Measurements from ENCODE around the gene FBN1. TPM values are rescaled to one million over a fixed set of nuclear protein-coding genes. Genes with fewer than 3 reads are reported as not detected.

Gene FBN1
- total and polyA plus RNA-seq, 10 of the 15 experiments (the other 5 are each of a cell fraction or from before 2014, with no cell fraction given) = 2.2 to 15.3 (median 7.0) TPM

DNA sequence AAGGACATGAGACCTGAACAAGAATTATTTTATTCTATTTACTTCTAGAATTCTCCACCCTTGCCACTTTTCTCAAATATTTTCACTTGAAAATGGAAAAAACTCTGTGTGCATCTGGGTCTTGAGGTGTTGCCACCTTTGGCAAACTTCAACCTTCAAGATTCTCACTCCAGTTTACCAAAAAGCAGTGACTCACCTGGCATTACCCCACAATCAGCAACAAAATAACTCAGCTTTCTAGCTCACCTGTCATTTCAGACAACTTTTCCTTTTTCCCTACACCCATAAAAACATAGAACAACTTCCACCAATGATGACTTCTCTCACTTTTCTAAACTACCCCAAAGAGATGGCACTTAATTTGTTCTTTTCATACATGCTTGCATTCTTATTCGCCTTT, 198.5 kb downstream of the FBN1 start:
- Histone ChIP-seq H3K4me3 (no peak overlapping the region), H3K27ac (ENCODE audit: control insufficient read depth, insufficient read depth) (no peak overlapping the region), H3K4me2 (ENCODE audit: control insufficient read depth, insufficient read depth) (no peak overlapping the region), H3K4me1 (ENCODE audit: control insufficient read depth, insufficient read depth, low read length) (no peaks in the 10 kb centered on the region), H2AFZ (ENCODE audit: control insufficient read depth, low read depth, low read length) (no peak overlapping the region), H3K9ac (ENCODE audit: control insufficient read depth, insufficient read depth, low read length) (no peak overlapping the region), H3K9me3 (replicated peaks; ENCODE audit: control insufficient read depth, insufficient read depth, low read length) (no peaks in the 10 kb centered on the region), H3K27me3 (replicated peaks in 1 of 2; ENCODE audit: control insufficient read depth in 2 of 2, insufficient read depth in 2 of 2, low read length in 1 of 2) (no peaks in the 10 kb centered on the region), H3K36me3 (ENCODE audit: control insufficient read depth in 2 of 2, insufficient read depth in 2 of 2, low read length in 1 of 2) (no peaks in the 10 kb centered on the region; a peak in 2 of 4 replicates), H3K79me2 (ENCODE audit: control insufficient read depth, insufficient read depth, low read length) (no peaks in the 10 kb centered on the region), H4K20me1 (ENCODE audit: control insufficient read depth, insufficient read depth) (no peaks in the 10 kb centered on the region)
- 100% methylated on average over 1 of the region's 1 CpG for WGBS (ENCODE audit: insufficient coverage, insufficient replicate concordance, low lambda C conversion rate, missing lambda C conversion rate)
- SMC1A ChIA-PET (ENCODE audit: uncharacterized antibody, unreplicated experiment) = interaction anchor here (1.0 to 1.7 kb wide), 2 partner anchors 10 to 94 kb away, joined by 3 to 6 read pairs; no protein-coding TSS in a partner anchor
- TF ChIP-seq GATAD2B (conservative IDR thresholded peaks at IDR 0.05; ENCODE audit: low read depth) (no peak), NBN (IDR thresholded peaks at IDR 0.05) (no peak), JUNB (IDR thresholded peaks at IDR 0.05) (no peak), ZNF384 (IDR thresholded peaks at IDR 0.05; ENCODE audit: borderline replicate concordance, low read depth, low read length) (no peak), SMARCA5 (IDR thresholded peaks at IDR 0.05) (no peak), RCOR1 (conservative IDR thresholded peaks at IDR 0.05; ENCODE audit: low read depth, low read length) (no peak), NFYA (IDR thresholded peaks at IDR 0.05; ENCODE audit: borderline replicate concordance, low read depth, low read length) (no peak), USF1 (IDR thresholded peaks at IDR 0.05; ENCODE audit: borderline replicate concordance, extremely low read length, insufficient read depth, low read depth, low read length) (no peak)
- TF ChIP-seq, protein P1, sequence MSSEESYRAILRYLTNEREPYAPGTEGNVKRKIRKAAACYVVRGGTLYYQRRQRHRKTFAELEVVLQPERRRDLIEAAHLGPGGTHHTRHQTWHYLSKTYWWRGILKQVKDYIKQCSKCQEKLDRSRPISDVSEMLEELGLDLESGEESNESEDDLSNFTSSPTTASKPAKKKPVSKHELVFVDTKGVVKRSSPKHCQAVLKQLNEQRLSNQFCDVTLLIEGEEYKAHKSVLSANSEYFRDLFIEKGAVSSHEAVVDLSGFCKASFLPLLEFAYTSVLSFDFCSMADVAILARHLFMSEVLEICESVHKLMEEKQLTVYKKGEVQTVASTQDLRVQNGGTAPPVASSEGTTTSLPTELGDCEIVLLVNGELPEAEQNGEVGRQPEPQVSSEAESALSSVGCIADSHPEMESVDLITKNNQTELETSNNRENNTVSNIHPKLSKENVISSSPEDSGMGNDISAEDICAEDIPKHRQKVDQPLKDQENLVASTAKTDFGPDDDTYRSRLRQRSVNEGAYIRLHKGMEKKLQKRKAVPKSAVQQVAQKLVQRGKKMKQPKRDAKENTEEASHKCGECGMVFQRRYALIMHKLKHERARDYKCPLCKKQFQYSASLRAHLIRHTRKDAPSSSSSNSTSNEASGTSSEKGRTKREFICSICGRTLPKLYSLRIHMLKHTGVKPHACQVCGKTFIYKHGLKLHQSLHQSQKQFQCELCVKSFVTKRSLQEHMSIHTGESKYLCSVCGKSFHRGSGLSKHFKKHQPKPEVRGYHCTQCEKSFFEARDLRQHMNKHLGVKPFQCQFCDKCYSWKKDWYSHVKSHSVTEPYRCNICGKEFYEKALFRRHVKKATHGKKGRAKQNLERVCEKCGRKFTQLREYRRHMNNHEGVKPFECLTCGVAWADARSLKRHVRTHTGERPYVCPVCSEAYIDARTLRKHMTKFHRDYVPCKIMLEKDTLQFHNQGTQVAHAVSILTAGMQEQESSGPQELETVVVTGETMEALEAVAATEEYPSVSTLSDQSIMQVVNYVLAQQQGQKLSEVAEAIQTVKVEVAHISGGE (CRISPR knock-in tag; IDR thresholded peaks at IDR 0.05) = no peak
- TF ChIP-seq, protein P2, sequence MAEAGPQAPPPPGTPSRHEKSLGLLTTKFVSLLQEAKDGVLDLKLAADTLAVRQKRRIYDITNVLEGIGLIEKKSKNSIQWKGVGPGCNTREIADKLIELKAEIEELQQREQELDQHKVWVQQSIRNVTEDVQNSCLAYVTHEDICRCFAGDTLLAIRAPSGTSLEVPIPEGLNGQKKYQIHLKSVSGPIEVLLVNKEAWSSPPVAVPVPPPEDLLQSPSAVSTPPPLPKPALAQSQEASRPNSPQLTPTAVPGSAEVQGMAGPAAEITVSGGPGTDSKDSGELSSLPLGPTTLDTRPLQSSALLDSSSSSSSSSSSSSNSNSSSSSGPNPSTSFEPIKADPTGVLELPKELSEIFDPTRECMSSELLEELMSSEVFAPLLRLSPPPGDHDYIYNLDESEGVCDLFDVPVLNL (IDR thresholded peaks at IDR 0.05; ENCODE audit: low read depth, low read length) = no peak
- RAD21 ChIA-PET (ENCODE audit: unreplicated experiment) = no interaction called here
- in situ Hi-C loops (cut with MboI) = no loop called here
- intact Hi-C loops (cut with micrococcal nuclease; ENCODE audit: unreplicated experiment) = no loop called here
- POLR2A ChIA-PET = interaction anchor here (0.5 to 1.6 kb wide), 2 partner anchors 11 to 291 kb away, joined by 4 to 8 read pairs; no protein-coding TSS in a partner anchor
- FAIRE-seq (no peak), DNase-seq (ENCODE audit: low read depth, low spot score) (no peak), ATAC-seq (no peak)
- no TSS peak for BruUV-seq (replicated peaks)
- CTCF ChIA-PET = interaction anchor here (1.1 kb wide), 1 partner anchor 14 kb away, joined by 4 read pairs; no protein-coding TSS in a partner anchor
